ENCODE results near the gene PYHIN1.

DNA sequence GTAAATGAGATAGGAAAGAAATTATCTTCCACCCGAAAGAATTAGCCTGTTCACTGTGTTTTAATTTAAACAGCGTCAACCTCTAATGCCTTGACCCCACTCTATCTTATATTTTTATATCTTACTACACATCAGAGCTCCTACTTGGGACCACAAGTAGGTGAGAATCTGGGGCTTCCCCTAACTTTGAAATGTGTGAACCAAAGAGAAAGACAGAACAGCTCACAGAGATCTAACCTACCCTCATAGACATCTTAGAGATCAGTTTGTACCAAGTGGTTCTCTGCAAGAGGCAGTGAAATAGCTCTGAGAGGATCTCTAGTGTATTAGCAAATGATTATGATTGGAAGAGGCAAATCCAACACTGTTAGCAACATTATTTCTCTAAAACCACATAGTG lies 47.4 kb downstream of the PYHIN1 start:
- no peak for TF ChIP-seq EP300 (IDR thresholded peaks at IDR 0.05)
- TF ChIP-seq CTCF (IDR thresholded peaks at IDR 0.05): no peak
- TF ChIP-seq POLR2A (IDR thresholded peaks at IDR 0.05): no peak
- TF ChIP-seq POLR2AphosphoS5 (IDR thresholded peaks at IDR 0.05): no peak
